IMR-90 (cell line): Measurements from ENCODE around the gene STX8. TPM values are rescaled to one million over a fixed set of nuclear protein-coding genes. Genes with fewer than 3 reads are reported as not detected.
"Not testable (repeated sequence)": the region's sequence is repeated elsewhere in the genome, so short reads cannot be mapped to it uniquely, and the experiment has no call there.

Experiments
- ATAC-seq: fragments of 200-7000 bp; cut with Tn5 transposase; 2 replicates; pipeline ENCODE4 v1.9.1; 2020; ENCODE audit warnings: low read depth, mild to moderate bottlenecking, moderate library complexity
- BruUV-seq: library from RNA; stranded (reverse); fragments of 400-500 nt; replicated peaks from 2 replicates; lab custom pipeline; 2021; lab: Mats Ljungman, UMichigan
- CTCF ChIA-PET: fragments of 300-600 bp; formaldehyde crosslinking; extraction: SDS; loops from one replicate; lab custom pipeline; 2021; ENCODE audit warnings: antibody characterized with exemption; lab: Yijun Ruan, JAX
- POLR2A ChIA-PET: fragments of 300-600 bp; sonication (Branson Sonifier 250); formaldehyde crosslinking; loops from one replicate; lab custom pipeline; 2022; ENCODE audit warnings: antibody characterized with exemption; ENCODE audit not compliant: unreplicated experiment; lab: Charles Lee
- DNase-seq: peaks from one replicate; pipeline ENCODE4 v3.0.0; 2013
- H2AFZ ChIP-seq: replicated peaks from 2 replicates; pipeline ENCODE3; 2013; ENCODE audit warnings: low read length, mild to moderate bottlenecking; ENCODE audit not compliant: poor library complexity
- H2AK5ac ChIP-seq: 2 replicates; pipeline ENCODE4 v1.6.1; 2013; ENCODE audit warnings: low read depth, low read length, inconsistent platforms
- H2AK9ac ChIP-seq: replicated peaks from 2 replicates; pipeline ENCODE3; 2013; ENCODE audit warnings: mild to moderate bottlenecking, low read depth, low read length, moderate library complexity; ENCODE audit not compliant: poor library complexity
- H2BK120ac ChIP-seq: 2 replicates; pipeline ENCODE4 v1.6.1; 2013; ENCODE audit warnings: low read depth, low read length, inconsistent platforms
- H2BK15ac ChIP-seq: 3 replicates; pipeline ENCODE4 v1.6.1; 2013; ENCODE audit warnings: low read depth, low read length, inconsistent platforms
- H2BK20ac ChIP-seq: 2 replicates; pipeline ENCODE4 v1.6.1; 2013; ENCODE audit warnings: low read depth, mild to moderate bottlenecking, inconsistent platforms, low read length, moderate library complexity
- H2BK5ac ChIP-seq: 2 replicates; pipeline ENCODE4 v1.6.1; 2013; ENCODE audit warnings: mild to moderate bottlenecking, low read depth, low read length, inconsistent platforms; ENCODE audit not compliant: poor library complexity, severe bottlenecking
- H3K14ac ChIP-seq: replicated peaks from 2 replicates; pipeline ENCODE4 v1.6.1; 2013; ENCODE audit warnings: low read depth, low read length, inconsistent platforms
- H3K18ac ChIP-seq: 2 replicates; pipeline ENCODE4 v1.6.1; 2013; ENCODE audit warnings: low read depth, low read length, control low read depth
- H3K23ac ChIP-seq: 2 replicates; pipeline ENCODE4 v1.6.1; 2013; ENCODE audit warnings: low read depth, low read length, inconsistent platforms
- H3K27ac ChIP-seq: 2 replicates; pipeline ENCODE4 v1.5.1; 2013; ENCODE audit warnings: mild to moderate bottlenecking, control low read depth, low read length; ENCODE audit not compliant: insufficient read depth
- H3K27me3 ChIP-seq: 2 replicates; pipeline ENCODE4 v1.6.1; 2013; ENCODE audit warnings: low read length; ENCODE audit not compliant: control insufficient read depth, insufficient read depth
- H3K36me3 ChIP-seq: 2 replicates; pipeline ENCODE4 v1.6.1; 2013; ENCODE audit warnings: low read length, mixed read lengths; ENCODE audit not compliant: control insufficient read depth, insufficient read depth
- H3K4ac ChIP-seq: 2 replicates; pipeline ENCODE4 v1.6.1; 2013; ENCODE audit warnings: low read depth, low read length, inconsistent platforms
- H3K4me1 ChIP-seq: 2 replicates; pipeline ENCODE4 v1.6.1; 2013; ENCODE audit warnings: low read length, mixed read lengths; ENCODE audit not compliant: control insufficient read depth, insufficient read depth
- H3K4me2 ChIP-seq: 2 replicates; pipeline ENCODE4 v1.6.1; 2013; ENCODE audit warnings: low read depth, mild to moderate bottlenecking, control low read depth, low read length, moderate library complexity
- H3K4me3 ChIP-seq: 2 replicates; pipeline ENCODE4 v1.5.1; 2013; ENCODE audit warnings: low read depth, mild to moderate bottlenecking, control low read depth, low read length, moderate library complexity; ENCODE audit not compliant: insufficient read depth
- H3K56ac ChIP-seq: 2 replicates; pipeline ENCODE4 v1.6.1; 2013; ENCODE audit warnings: low read length, inconsistent platforms; ENCODE audit not compliant: insufficient read depth; ENCODE audit errors: extremely low read depth
- H3K79me1 ChIP-seq, 2 experiments: 2 replicates each; pipeline ENCODE4 v1.6.1; 2013; ENCODE audit warnings: low read length in 2 of 2, inconsistent platforms in 1 of 2, low read depth in 1 of 2
- H3K9ac ChIP-seq: 2 replicates; pipeline ENCODE4 v1.6.1; 2013; ENCODE audit warnings: low read depth, low read length, control low read depth
- H3K9me1 ChIP-seq: 2 replicates; pipeline ENCODE4 v1.6.1; 2013; ENCODE audit warnings: low read length, inconsistent platforms; ENCODE audit not compliant: insufficient read depth
- H3K9me3 ChIP-seq: 2 replicates; pipeline ENCODE4 v1.6.1; 2013; ENCODE audit warnings: low read length; ENCODE audit not compliant: control insufficient read depth, insufficient read depth
- H4K20me1 ChIP-seq: 2 replicates; pipeline ENCODE4 v1.6.1; 2013; ENCODE audit warnings: low read length, inconsistent platforms; ENCODE audit not compliant: insufficient read depth
- H4K5ac ChIP-seq: 2 replicates; pipeline ENCODE4 v1.6.1; 2013; ENCODE audit warnings: mild to moderate bottlenecking, low read depth, low read length, control low read depth
- H4K8ac ChIP-seq, 2 experiments: 2 replicates each; pipeline ENCODE4 v1.6.1; 2013; ENCODE audit warnings: low read depth in 2 of 2, low read length in 2 of 2, control low read depth in 1 of 2, inconsistent platforms in 1 of 2
- H4K91ac ChIP-seq: 2 replicates; pipeline ENCODE4 v1.6.1; 2013; ENCODE audit warnings: low read depth, low read length, inconsistent platforms; ENCODE audit not compliant: insufficient read depth
- MAFK ChIP-seq: IDR thresholded peaks from 2 replicates; pipeline ENCODE4 v1.6.1; 2012; ENCODE audit warnings: low read depth, low read length, improper control_type of control experiment
- RCOR1 ChIP-seq: IDR thresholded peaks from 2 replicates; pipeline ENCODE4 v1.6.1; 2012; ENCODE audit warnings: mild to moderate bottlenecking, low read length, improper control_type of control experiment; ENCODE audit not compliant: insufficient replicate concordance
- WGBS, 2 experiments: methylation state at CpG; one replicate each; pipeline versions ENCODE4 v1.1.5 to v1.1.7; 2013; ENCODE audit warnings: missing lambda C conversion rate in 2 of 2; ENCODE audit not compliant: insufficient read length in 1 of 2; ENCODE audit errors: extremely low coverage in 2 of 2; 5-methylcytosine and 5-hydroxymethylcytosine counted together
- dilution Hi-C: fragments of 300-500 bp; cut with HindIII; formaldehyde crosslinking; loops from one replicate; pipeline ENCODE4 v1.14.3; 2018; ENCODE audit warnings: low sequenced_read_pairs; ENCODE audit not compliant: unreplicated experiment
- in situ Hi-C: fragments of 300-500 bp; cut with MboI; formaldehyde crosslinking; loops from 3 replicates; pipeline ENCODE4 v1.14.3; 2019; ENCODE audit warnings: low sequenced_read_pairs, inconsistent platforms, mixed read lengths
- intact Hi-C: fragments of 100-400 bp; cut with micrococcal nuclease; formaldehyde crosslinking; loops from 2 replicates; pipeline ENCODE4 v1.10.0; 2022
- polyA plus RNA-seq, 3 experiments: library from polyadenylated mRNA; depleted of rRNA; stranded (reverse); fragments of >200 nt; gene quantifications; 2 replicates each; pipeline ENCODE4 v1.2.3, GENCODE V29; 2012; ENCODE audit warnings: low replicate concordance in 1 of 3
- total RNA-seq: library from RNA; depleted of rRNA; stranded (reverse); fragments of >200 nt; gene quantifications from 2 replicates; pipeline ENCODE4 v1.2.3, GENCODE V29; 2012
- TF ChIP-seq, protein P1 (sequence below): fragments of 150-350 bp; IDR thresholded peaks from 2 replicates; pipeline ENCODE4 v1.6.1; 2017; ENCODE audit warnings: mild to moderate bottlenecking, antibody characterized with exemption, low read length, low read depth

Gene STX8
- total and polyA plus RNA-seq, 2 of the 4 experiments (the other 2 are of a cell fraction): 26.5 to 47.0 TPM

- Histone ChIP-seq H4K5ac (no peak overlapping the region; the same call in 1 of the 2 replicates), H3K36me3 (no peaks in the 10 kb centered on the region), H2BK120ac (no peak overlapping the region), H3K4me2 (no peak overlapping the region), H2AFZ (no peak overlapping the region), H2BK20ac (no peak overlapping the region; the same call in none of the 2 replicates), H3K4ac (0 out of 2 replicates have a peak overlapping the region, but pooled peaks have one; percentile 7), H2AK5ac (0 out of 2 replicates have a peak overlapping the region, but pooled peaks have one; percentile 13), H4K8ac (no peak overlapping the region), H3K9me1 (peaks cover 10% of the 10 kb centered on the region), H2AK9ac (peak overlapping the region; percentile 10), H3K4me1 (peaks cover 15% of the 10 kb centered on the region), H3K79me1 (no peaks in the 10 kb centered on the region), H3K4me3 (no peak overlapping the region), H3K9me3 (no peaks in the 10 kb centered on the region), H3K14ac (no peak overlapping the region), H3K56ac (no peak overlapping the region), H3K23ac (no peak overlapping the region), H4K91ac (no peak overlapping the region), H4K20me1 (no peaks in the 10 kb centered on the region), H3K27ac (no peak overlapping the region), H3K18ac (no peak overlapping the region; the same call in 1 of the 2 replicates), H3K27me3 (no peaks in the 10 kb centered on the region), H2BK15ac (no peak overlapping the region), H3K9ac (no peak overlapping the region), H2BK5ac (no peak overlapping the region)
- WGBS, 2 experiments: 93% methylated on average over 3 of the region's 15 CpGs; no CpG with 5 or more reads in 1 of the 2 experiments
- no peak for ATAC-seq
- ChIA-PET CTCF (no interaction called here), POLR2A (no interaction called here)
- BruUV-seq: no TSS peak
- intact Hi-C loops: no loop called here
- in situ Hi-C loops: no loop called here
- DNase-seq: no peak
- dilution Hi-C loops: no loop called here
- TF ChIP-seq, protein P1, sequence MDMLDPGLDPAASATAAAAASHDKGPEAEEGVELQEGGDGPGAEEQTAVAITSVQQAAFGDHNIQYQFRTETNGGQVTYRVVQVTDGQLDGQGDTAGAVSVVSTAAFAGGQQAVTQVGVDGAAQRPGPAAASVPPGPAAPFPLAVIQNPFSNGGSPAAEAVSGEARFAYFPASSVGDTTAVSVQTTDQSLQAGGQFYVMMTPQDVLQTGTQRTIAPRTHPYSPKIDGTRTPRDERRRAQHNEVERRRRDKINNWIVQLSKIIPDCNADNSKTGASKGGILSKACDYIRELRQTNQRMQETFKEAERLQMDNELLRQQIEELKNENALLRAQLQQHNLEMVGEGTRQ: no peak
- TF ChIP-seq RCOR1 (no peak), MAFK (no peak)
Observed at GRCh38 chr17:9258115-9259015, 317.3 kb downstream of the STX8 start.

DNA sequence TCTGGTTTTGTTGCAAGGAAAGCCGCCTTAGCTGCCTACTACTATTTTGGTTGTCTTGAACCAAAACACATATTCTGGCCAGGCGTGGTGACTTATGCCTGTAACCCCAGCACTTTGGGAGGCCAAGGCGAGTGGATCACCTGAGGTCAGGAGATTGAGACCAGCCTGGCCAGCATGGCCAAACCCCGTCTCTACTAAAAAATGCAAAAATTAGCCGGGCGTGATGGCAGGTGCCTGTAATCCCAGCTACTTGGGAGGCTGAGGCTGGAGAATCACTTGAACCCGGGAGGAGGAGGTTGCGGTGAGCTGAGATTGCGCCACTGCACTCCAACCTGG is 318.0 kb downstream of the STX8 start:
- H3K9ac ChIP-seq: 0 out of 2 replicates have a peak overlapping the region, but pooled peaks have one; percentile 7

More for the DNA sequence above, 318.0 kb downstream of the STX8 start:
- Histone ChIP-seq H2BK120ac (peak overlapping the region; percentile 64; the same call in 1 of the 2 replicates), H3K4me1 (peaks cover 15% of the 10 kb centered on the region), H3K18ac (peak overlapping the region; percentile 59), H2BK20ac (peak overlapping the region; percentile 53), H2BK5ac (peak overlapping the region; percentile 69), H3K27ac (peak overlapping the region; percentile 88), H2BK15ac (peak overlapping the region; percentile 0; the same call in 1 of the 3 replicates), H4K91ac (peak overlapping the region; percentile 22), H3K4me2 (peak overlapping the region; percentile 55), H3K4ac (peak overlapping the region; percentile 30; the same call in 1 of the 2 replicates), H4K5ac (peak overlapping the region; percentile 74)
- H2AFZ ChIP-seq, in situ Hi-C loops, H3K9me1 ChIP-seq, H2AK5ac ChIP-seq, H3K9me3 ChIP-seq, H4K20me1 ChIP-seq, ATAC-seq, dilution Hi-C loops, H3K23ac ChIP-seq, H3K14ac ChIP-seq, H2AK9ac ChIP-seq, H3K4me3 ChIP-seq, H3K27me3 ChIP-seq, H3K56ac ChIP-seq, H3K79me1 ChIP-seq, BruUV-seq, H3K36me3 ChIP-seq, intact Hi-C loops, DNase-seq, H4K8ac ChIP-seq: not testable (repeated sequence)
- POLR2A ChIA-PET: interaction anchor here (0.6 kb wide), 1 partner anchor 969 kb away, joined by 4 read pairs; no protein-coding TSS in a partner anchor
- CTCF ChIA-PET: interaction anchor here (0.7 to 1.0 kb wide), 4 partner anchors 25 to 131 kb away, joined by 3 to 5 read pairs (median 4); no protein-coding TSS in a partner anchor
- whole genome bisulfite sequencing, 2 experiments: 89% methylated on average over 5 of the region's 9 CpGs; no CpG with 5 or more reads in 1 of the 2 experiments
